GM11168 (cell line): ENCODE measurements around the gene KLHL30.

Source experiments
- in situ Hi-C: fragments of 300-500 bp; cut with MboI; formaldehyde crosslinking; loops from one replicate; pipeline ENCODE4 v1.12.0; 2022; ENCODE audit warnings: low sequenced_read_pairs; ENCODE audit not compliant: unreplicated experiment

KLHL30 gene

GRCh38 chr2:238117199-238118154, 21.0 kb upstream of the KLHL30 start:
- in situ Hi-C loops: no loop called here

GRCh38 chr2:238119756-238120462, 18.6 kb upstream of the KLHL30 start:
- in situ Hi-C loops: no loop called here

DNA sequence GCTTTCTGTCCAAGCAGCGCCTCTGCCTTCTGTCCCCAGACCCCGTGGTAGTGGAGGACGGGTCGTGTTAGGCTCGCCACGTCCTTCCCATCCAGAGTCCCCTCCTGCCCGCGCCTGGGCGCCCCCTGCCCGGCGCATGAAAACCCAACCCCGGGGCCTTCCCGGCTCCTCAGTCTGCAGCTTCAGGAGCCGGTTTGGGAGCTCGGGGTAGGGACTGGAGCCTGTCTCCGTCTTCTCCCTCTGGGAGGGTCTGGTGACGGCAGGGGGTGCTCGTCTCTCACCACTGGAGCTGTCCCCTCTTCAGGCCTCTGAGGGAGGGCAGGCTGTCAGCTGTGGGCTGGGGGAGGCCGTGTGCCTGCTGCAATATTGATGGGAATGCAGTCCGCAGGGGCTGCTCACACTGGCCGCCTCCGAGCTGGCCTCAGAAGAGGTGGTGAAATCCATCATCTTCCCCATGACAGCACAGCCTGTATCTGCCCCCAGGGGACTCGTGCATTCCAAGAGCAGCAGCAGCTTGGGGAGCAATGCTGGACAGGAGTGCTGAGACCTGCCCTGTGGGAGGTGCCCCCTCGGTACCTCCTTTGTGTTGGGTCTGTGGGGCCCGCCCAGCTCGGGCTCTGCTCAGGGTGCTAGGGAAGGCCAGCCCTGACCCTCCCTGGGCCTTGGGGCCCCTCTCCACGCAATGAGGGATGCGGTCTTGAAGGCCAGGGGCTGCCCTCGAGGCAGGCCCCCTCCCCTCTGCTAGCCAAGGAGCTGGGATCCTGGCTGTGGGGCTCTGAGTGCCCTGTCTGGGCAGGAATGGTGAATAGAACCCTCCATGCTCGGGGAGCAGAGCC, 17.8 kb upstream of the KLHL30 start:
- in situ Hi-C loops: no loop called here

DNA sequence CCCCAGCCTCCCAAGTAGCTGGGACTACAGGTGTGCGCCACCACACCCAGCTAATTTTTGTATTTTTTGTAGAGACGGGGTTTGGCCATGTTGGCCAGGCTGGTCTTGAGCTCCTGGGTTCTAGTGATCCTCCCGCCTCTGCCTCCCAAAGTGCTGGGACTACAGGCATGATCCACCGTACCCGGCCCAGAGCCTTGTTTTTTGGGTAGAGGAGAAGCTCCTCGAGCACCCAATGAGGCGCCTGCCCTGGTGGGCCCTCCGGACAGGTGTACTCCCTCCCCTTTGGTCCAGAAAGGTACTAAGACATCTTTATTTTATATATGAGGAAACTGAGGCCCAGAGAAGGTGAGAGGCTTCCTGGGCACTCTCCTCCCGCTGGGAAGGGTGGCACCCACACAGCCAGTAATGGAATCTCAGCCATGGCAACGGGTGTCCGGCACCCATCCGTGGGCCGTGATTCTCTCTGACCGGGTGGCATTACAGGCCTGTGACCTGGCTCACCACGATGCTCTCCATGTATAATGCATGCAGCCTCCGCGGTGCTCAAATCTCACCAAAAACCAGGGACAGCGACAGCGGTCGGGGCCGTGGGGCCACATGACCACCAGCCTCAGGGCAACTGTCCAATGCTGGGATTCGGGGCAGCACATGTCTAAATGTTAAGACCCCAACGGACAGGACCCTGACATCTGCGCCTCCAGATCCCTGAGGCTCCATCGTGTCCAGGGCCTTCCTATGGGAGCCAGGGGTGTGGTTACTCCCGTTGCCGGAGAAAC, 16.8 kb upstream of the KLHL30 start:
- in situ Hi-C loops: no loop called here

GRCh38 chr2:238122287-238123217, 15.9 kb upstream of the KLHL30 start:
- in situ Hi-C loops: no loop called here

DNA sequence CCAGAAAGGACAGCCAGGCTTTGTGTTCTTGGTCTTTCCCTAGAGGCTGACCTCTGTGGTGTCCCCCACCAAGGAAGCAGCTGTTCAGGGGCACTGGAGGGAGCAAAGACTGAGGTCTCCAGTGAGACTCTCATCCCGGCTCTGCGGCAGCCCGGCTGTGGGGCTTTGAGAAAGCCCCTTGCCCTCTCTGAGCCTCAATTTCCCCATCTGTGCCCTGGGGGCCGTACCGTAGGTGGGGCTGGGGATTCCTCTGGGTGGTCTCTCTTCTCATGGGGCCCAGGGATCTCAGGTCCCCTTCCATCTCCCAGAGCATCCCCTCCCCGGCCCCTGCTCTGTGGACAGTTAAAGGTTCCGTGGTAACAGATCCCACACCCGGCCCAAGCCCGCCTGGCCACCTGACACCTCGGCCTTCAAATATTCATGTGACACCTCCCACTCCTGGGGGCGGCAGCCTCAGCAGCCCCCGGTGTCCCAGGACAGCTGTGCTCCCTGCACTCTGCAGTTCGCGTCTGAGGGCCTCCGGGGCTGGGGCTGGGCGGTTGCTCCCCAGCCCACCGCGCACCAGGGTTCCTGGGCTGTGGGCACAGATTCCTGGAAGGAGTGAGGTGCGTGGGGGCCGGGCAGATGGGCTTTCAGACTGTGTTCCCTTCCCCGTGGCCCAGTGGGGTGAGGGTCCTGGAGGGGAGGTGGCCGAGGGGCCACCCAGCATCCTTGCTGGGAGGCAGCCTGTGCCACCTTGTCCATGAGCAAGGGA, 15.1 kb upstream of the KLHL30 start:
- in situ Hi-C loops: no loop called here

DNA sequence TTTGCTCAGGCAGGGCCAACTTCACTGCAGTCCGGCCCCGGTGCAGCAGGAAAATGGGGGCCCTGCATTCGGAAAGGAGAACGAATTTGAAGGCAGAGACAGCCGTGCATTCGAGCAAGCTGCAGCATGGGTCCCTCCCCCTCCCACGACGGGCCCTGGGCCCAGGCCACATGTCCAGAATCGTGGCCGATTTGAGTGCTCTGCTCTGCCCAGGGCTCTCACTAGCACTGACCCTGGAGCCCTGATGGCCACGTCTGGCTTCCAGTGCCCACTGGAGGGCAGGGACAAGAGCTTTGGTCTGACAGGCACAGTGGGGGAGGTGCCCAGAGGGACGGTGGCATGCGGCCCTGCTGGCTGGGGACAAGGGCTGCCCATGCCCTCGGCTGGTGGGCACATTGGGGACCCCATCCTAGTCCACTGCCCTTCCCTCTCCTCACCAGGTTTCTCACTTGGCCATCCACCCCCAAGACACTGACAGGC, 14.4 kb upstream of the KLHL30 start:
- in situ Hi-C loops: no loop called here

GRCh38 chr2:238124488-238125126, 13.9 kb upstream of the KLHL30 start:
- in situ Hi-C loops: no loop called here

DNA sequence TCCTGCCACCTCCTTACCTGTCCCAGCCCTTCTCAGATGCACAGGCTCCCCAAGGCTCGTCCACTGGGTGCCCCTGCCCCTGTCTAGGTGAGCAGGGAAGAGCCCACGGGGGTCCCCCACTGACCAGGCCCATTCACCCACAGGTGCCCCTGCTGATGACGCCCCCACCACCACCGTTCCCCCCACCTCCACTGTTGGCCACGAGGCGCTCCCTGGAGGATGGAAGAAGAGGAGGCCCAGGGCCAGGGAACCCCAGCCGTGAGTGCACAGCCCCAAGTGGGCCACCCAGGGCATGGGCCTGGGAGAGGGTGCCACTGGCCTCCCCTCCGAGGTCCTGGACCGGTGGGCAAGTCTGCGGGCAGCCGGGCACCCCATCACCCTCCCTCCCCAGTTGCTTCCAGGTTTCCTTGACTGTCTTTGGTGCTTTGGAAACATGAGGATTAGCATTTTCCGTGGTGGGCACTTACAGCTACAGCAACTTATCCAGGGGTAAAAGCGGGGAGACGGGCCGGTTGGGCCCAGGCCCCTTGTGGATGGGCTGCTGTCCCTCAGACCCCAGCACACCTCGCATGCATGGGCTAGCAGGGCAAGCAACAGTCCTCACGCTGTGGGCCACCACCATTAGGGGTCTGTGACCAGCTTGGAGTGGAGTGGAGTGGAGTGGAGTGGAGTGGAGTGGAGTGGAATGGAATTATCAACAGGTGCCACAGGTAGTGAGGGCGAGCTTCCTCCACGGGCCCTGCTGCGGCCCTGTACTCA, 13.2 kb upstream of the KLHL30 start:
- in situ Hi-C loops: no loop called here

DNA sequence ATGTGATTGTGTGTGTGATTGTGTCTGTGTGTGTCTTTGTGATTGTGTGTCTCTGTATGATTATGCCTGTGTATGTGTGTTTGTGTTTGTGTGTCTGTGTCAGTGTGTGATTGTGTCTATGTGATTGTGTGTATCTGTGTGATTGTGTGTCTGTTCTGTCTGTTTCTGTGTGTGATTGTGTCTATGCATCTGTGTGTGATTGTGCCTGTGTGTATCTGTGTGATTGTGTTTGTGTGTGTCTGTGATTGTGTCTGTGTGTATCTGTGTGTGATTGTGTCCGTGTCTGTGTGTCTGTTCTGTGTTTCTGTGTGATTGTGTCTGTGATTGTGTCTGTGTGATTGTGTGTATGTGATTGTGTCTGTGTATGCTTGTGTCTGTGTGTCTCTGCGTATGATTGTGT, 12.1 kb upstream of the KLHL30 start:
- in situ Hi-C loops: no loop called here

- in situ Hi-C loops: no loop called here
Observed at GRCh38 chr2:238126775-238127164, 11.7 kb upstream of the KLHL30 start.

DNA sequence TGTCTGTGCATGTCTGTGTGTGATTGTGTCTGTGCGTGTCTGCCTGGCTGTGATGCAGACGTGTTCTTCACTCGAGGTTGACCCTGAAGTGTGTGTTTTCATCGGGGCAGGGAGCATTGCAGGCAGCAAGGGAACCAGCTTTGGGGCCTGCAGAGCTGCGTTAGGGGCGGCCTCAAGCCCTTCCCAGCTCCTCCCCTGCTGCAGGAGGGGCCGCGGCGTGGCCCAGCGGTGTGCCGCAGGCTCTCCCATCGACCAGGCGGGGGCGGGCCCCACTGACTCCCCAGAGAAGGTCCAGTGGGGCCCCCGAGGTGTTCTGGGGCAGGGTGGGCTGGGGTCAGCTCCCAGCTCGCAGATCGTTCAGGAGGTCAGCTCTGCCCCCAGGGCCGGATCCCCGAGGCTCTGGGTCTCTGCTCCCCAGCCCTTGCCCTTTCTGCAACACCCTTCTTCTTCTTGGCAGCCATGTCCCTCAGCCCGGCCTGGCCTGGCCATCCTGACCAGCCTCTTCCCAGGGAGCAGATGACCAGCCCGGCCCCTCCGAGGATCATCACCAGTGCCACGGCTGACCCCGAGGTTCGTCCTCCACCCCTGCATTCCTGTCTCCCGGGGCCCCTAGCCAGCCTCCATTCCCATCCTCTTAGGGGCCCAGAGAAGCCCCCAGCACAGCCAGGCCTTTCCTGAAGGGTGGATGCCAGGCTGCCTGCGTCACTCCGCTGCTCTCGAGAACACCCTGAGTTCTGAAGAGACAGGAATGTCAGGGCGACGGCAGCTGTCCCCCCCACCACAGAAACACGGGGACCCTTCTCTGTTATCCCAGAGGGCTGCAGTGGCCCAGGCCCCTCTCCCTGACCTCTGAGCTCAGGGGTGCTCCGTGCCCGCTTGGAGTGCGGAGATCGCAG, 11.1 kb upstream of the KLHL30 start:
- in situ Hi-C loops: no loop called here

GRCh38 chr2:238128061-238128440, 10.4 kb upstream of the KLHL30 start:
- in situ Hi-C loops: no loop called here

DNA sequence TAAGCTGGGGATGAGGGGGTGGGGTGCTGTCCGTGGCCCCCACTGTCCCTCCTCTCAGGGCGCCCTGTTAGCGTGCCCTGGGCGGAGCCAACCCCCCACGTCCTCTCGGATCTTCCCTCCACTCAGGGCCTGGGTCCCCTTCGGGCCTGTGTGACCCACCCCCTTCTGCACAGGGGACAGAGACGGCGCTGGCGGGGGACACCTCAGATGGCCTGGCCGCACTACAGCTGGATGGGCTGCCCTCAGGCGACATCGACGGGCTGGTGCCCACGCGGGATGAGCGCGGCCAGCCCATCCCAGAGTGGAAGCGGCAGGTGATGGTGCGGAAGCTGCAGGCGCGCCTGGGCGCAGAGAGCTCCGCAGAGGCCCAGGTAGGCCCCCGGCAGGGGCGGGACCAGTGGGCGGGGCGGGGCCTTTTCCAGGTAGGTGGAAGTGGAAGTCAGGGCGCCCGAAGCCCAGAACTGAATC, 9.9 kb upstream of the KLHL30 start:
- in situ Hi-C loops: no loop called here

DNA sequence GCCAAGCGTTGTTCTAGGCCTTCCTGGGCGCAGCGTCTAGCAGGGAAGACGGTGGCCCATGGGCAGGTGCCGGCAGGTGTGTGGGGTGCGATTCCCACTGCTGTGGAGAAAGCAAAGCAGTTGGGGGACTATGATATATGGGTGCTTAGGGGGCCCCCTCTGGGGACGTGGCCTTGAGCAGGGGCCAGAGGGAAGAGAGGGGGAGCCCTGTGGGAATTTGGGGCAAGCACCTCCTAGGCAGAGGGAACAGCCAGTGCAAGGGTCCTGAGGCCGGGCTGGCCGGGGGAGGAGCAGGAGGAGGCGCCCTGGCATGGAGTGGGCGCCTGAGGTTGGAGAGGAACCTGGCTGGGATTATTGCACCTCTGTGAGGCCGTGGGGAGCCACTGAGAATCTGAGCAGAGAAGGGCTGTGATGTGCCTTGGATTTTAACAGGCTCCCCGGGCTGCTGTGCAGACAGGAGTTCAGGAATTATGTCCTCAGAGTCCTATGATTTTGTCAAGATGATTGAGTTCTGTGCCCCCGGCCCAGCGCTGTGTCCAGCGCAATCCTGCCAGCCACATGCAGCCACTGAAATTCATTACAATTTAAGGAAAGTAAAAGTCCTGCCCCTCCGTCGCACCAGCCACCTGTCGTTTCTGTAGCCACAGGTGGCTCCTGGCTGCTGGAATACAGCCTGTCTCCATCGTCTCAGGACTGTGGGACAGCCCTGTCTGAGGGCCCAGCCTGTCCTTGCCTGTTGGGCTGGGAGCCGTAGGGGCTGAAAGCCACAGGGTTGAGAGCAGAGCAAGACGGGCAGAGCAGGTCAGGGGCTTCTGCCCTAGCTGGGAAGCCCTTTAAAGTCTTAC, 9.1 kb upstream of the KLHL30 start:
- in situ Hi-C loops: no loop called here
